PC-3 (cell line): ENCODE data around the gene TMEM52B. TPM values are rescaled to one million over a fixed set of nuclear protein-coding genes. Genes with fewer than 3 reads are reported as not detected.

Experiments
- ATAC-seq: fragments of 200-7000 bp; cut with Tn5 transposase; 2 replicates; pipeline ENCODE4 v1.9.1; 2020; ENCODE audit warnings: mild to moderate bottlenecking, moderate library complexity
- BruUV-seq: library from RNA; stranded (reverse); fragments of 400-500 nt; replicated peaks from 2 replicates; lab custom pipeline; 2021; lab: Mats Ljungman, UMichigan
- CTCF ChIA-PET: fragments of 300-600 bp; sonication (Branson Sonifier 250); formaldehyde crosslinking; loops from one replicate; lab custom pipeline; 2022; ENCODE audit warnings: antibody characterized with exemption; lab: Charles Lee
- POLR2A ChIA-PET: fragments of 300-600 bp; sonication (Branson Sonifier 250); formaldehyde crosslinking; loops from one replicate; lab custom pipeline; 2022; ENCODE audit warnings: antibody characterized with exemption; ENCODE audit not compliant: unreplicated experiment; lab: Charles Lee
- DNase-seq: peaks from one replicate; pipeline ENCODE4 v3.0.0-alpha.2; 2015
- H2AFZ ChIP-seq: fragments of 300-600 bp; sonication (generic); 2 replicates; pipeline ENCODE4 v1.6.0; 2016; ENCODE audit warnings: antibody characterized with exemption, low read length
- H3F3A ChIP-seq: fragments of 300-600 bp; sonication (generic); one replicate; pipeline ENCODE4 v1.6.0; 2017; ENCODE audit warnings: antibody characterized with exemption, low read length, control low read depth, mild to moderate bottlenecking; ENCODE audit not compliant: unreplicated experiment
- H3K27ac ChIP-seq: fragments of 300-600 bp; sonication (generic); 2 replicates; pipeline ENCODE4 v1.5.1; 2016; ENCODE audit warnings: mild to moderate bottlenecking, low read length
- H3K27me3 ChIP-seq: fragments of 300-600 bp; sonication (generic); 2 replicates; pipeline ENCODE4 v1.6.1; 2016; ENCODE audit warnings: low read length, mixed read lengths
- H3K36me3 ChIP-seq: fragments of 300-600 bp; sonication (generic); 2 replicates; pipeline ENCODE4 v1.6.1; 2016; ENCODE audit warnings: low read depth, mixed run types, low read length, mixed read lengths
- H3K4me1 ChIP-seq: fragments of 300-600 bp; sonication (generic); 2 replicates; pipeline ENCODE4 v1.5.1; 2016; ENCODE audit warnings: low read length; ENCODE audit not compliant: insufficient read depth
- H3K4me2 ChIP-seq: fragments of 300-600 bp; sonication (generic); 2 replicates; pipeline ENCODE4 v1.6.0; 2016; ENCODE audit warnings: low read length
- H3K4me3 ChIP-seq: fragments of 300-600 bp; sonication (generic); 2 replicates; pipeline ENCODE4 v1.5.1; 2016; ENCODE audit warnings: mild to moderate bottlenecking, low read length, mixed read lengths
- H3K79me2 ChIP-seq: fragments of 300-600 bp; sonication (generic); 2 replicates; pipeline ENCODE4 v1.6.1; 2017; ENCODE audit warnings: low read length, mixed read lengths
- H3K9ac ChIP-seq: fragments of 300-600 bp; sonication (generic); 2 replicates; pipeline ENCODE4 v1.6.0; 2016; ENCODE audit warnings: mild to moderate bottlenecking, low read length
- H3K9me2 ChIP-seq: fragments of 300-600 bp; sonication (generic); replicated peaks from 2 replicates; pipeline ENCODE4 v1.6.1; 2016; ENCODE audit warnings: mixed run types, low read length, mixed read lengths
- H3K9me3 ChIP-seq: fragments of 300-600 bp; sonication (generic); 2 replicates; pipeline ENCODE4 v1.6.1; 2016; ENCODE audit warnings: low read length, mixed read lengths
- H4K20me1 ChIP-seq: fragments of 300-600 bp; sonication (generic); 2 replicates; pipeline ENCODE4 v1.6.1; 2016; ENCODE audit warnings: low read length, mixed read lengths
- CTCF ChIP-seq: fragments of 300-600 bp; sonication (generic); conservative IDR thresholded peaks from 2 replicates; pipeline ENCODE4 v1.5.1; 2017; ENCODE audit warnings: antibody characterized with exemption, low read depth, mild to moderate bottlenecking, low read length
- EZH2 ChIP-seq: fragments of 300-600 bp; sonication (generic); IDR thresholded peaks from one replicate; pipeline ENCODE4 v1.6.1; 2017; ENCODE audit warnings: antibody characterized with exemption, mild to moderate bottlenecking, low read length; ENCODE audit not compliant: unreplicated experiment
- EZH2phosphoT487 ChIP-seq: fragments of 300-600 bp; sonication (generic); IDR thresholded peaks from 2 replicates; pipeline ENCODE4 v1.6.1; 2018; ENCODE audit warnings: mild to moderate bottlenecking, antibody characterized with exemption, low read length, borderline replicate concordance
- intact Hi-C: fragments of 100-400 bp; cut with micrococcal nuclease; formaldehyde crosslinking; loops from 2 replicates; pipeline ENCODE4 v1.9.0; 2023
- total RNA-seq: library from RNA; depleted of rRNA; stranded (reverse); fragments of >200 nt; gene quantifications from 2 replicates; pipeline ENCODE4 v1.2.3, GENCODE V29; 2014

TMEM52B gene
- total RNA-seq, 1 experiment from 2014 or later, result not detected

- Histone ChIP-seq H3K9me2 (no peaks in the 10 kb centered on the region), H3K36me3 (no peaks in the 10 kb centered on the region), H3K9ac (no peak overlapping the region), H3K4me1 (no peaks in the 10 kb centered on the region), H3K9me3 (no peaks in the 10 kb centered on the region), H2AFZ (no peak overlapping the region), H3K4me2 (no peak overlapping the region), H4K20me1 (no peaks in the 10 kb centered on the region), H3F3A (no peaks in the 10 kb centered on the region), H3K79me2 (no peaks in the 10 kb centered on the region), H3K27ac (no peak overlapping the region), H3K4me3 (no peak overlapping the region), H3K27me3 (no peaks in the 10 kb centered on the region)
- ATAC-seq, result no peak
- BruUV-seq, result no TSS peak
- TF ChIP-seq EZH2 (no peak), CTCF (no peak), EZH2phosphoT487 (no peak)
- DNase-seq, result no peak
- ChIA-PET POLR2A (no interaction called here), CTCF (no interaction called here)
- intact Hi-C loops, result no loop called here
Observed at GRCh38 chr12:10151621-10152020, 27.2 kb upstream of the TMEM52B start.

- H3K4me1 ChIP-seq, result no peaks in the 10 kb centered on the region
- no peaks in the 10 kb centered on the region for H4K20me1 ChIP-seq
- CTCF ChIA-PET, result interaction anchor here (0.9 to 1.4 kb wide), 4 partner anchors 22 to 144 kb away, joined by 3 to 9 read pairs (median 6); no protein-coding TSS in a partner anchor
- no peaks in the 10 kb centered on the region for H3K9me2 ChIP-seq
- intact Hi-C loops, result loop anchor here (1.0 kb wide), 1 partner anchor 38 kb away; no protein-coding TSS in a partner anchor
- peak overlapping the region; percentile 94 for H2AFZ ChIP-seq
- no peaks in the 10 kb centered on the region for H3K9me3 ChIP-seq
- H3K4me3 ChIP-seq, result peak overlapping the region; percentile 65
- peak overlapping the region; percentile 85 for H3K4me2 ChIP-seq
- peak; percentile 75 for DNase-seq
- H3F3A ChIP-seq, result no peaks in the 10 kb centered on the region
- POLR2A ChIA-PET, result interaction anchor here (0.6 kb wide), 1 partner anchor 151 kb away, joined by 4 read pairs; no protein-coding TSS in a partner anchor
- H3K79me2 ChIP-seq, result no peaks in the 10 kb centered on the region
- no peaks in the 10 kb centered on the region for H3K27me3 ChIP-seq
- H3K9ac ChIP-seq, result no peak overlapping the region; the same call in 1 of the 2 replicates
- H3K36me3 ChIP-seq, result no peaks in the 10 kb centered on the region
- peak; percentile 79 for ATAC-seq
- no TSS peak for BruUV-seq
- H3K27ac ChIP-seq, result no peak overlapping the region
- TF ChIP-seq EZH2phosphoT487, result no peak
- TF ChIP-seq CTCF, result peak; percentile 73
Observed at GRCh38 chr12:10153271-10154144, 25.3 kb upstream of the TMEM52B start.

GRCh38 chr12:10154145-10154496 lies 24.7 kb upstream of the TMEM52B start:
- intact Hi-C loops, result no loop called here
- POLR2A ChIA-PET, result interaction anchor here (0.6 kb wide), 1 partner anchor 150 kb away, joined by 4 read pairs; no protein-coding TSS in a partner anchor
- Histone ChIP-seq H3K27ac (no peak overlapping the region), H3F3A (no peaks in the 10 kb centered on the region), H3K4me1 (no peaks in the 10 kb centered on the region), H2AFZ (0 out of 2 replicates have a peak overlapping the region, but pooled peaks have one; percentile 94), H3K27me3 (no peaks in the 10 kb centered on the region), H4K20me1 (no peaks in the 10 kb centered on the region), H3K9me2 (no peaks in the 10 kb centered on the region), H3K79me2 (no peaks in the 10 kb centered on the region), H3K4me3 (no peak overlapping the region), H3K9ac (no peak overlapping the region), H3K36me3 (no peaks in the 10 kb centered on the region), H3K9me3 (no peaks in the 10 kb centered on the region), H3K4me2 (no peak overlapping the region)
- DNase-seq (no peak), ATAC-seq (no peak)
- CTCF ChIA-PET, result interaction anchor here (0.6 kb wide), 1 partner anchor 35 kb away, joined by 3 read pairs; no protein-coding TSS in a partner anchor
- no TSS peak for BruUV-seq
- no peak for TF ChIP-seq CTCF
- TF ChIP-seq EZH2, result no peak
- no peak for TF ChIP-seq EZH2phosphoT487
